Measurements from ENCODE around the gene EXOC3L2.

DNA sequence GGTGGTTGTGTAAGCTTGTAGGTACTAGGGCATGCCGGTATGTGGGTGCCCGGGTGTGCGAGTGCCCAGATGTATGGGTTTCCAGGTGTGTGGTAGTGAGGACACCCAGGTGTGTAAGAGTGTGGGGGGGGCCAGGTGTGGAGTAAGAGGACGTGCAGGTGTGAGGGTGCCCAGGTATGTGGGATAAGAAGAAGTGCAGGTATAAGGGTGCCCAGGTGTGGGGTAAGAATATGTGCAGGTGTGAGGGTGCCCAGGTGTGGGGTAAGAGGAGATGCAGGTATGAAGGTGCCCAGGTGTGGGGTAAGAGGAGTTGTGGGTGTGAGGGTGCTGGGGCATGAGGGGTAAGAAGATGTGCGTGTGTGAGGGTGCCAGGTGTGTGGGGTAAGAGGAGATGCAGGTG lies 20.2 kb upstream of the EXOC3L2 start:
- TF ChIP-seq POLR2AphosphoS5 (IDR thresholded peaks at IDR 0.05; ENCODE audit: low read depth, low read length), result no peak
- TF ChIP-seq, protein P1, sequence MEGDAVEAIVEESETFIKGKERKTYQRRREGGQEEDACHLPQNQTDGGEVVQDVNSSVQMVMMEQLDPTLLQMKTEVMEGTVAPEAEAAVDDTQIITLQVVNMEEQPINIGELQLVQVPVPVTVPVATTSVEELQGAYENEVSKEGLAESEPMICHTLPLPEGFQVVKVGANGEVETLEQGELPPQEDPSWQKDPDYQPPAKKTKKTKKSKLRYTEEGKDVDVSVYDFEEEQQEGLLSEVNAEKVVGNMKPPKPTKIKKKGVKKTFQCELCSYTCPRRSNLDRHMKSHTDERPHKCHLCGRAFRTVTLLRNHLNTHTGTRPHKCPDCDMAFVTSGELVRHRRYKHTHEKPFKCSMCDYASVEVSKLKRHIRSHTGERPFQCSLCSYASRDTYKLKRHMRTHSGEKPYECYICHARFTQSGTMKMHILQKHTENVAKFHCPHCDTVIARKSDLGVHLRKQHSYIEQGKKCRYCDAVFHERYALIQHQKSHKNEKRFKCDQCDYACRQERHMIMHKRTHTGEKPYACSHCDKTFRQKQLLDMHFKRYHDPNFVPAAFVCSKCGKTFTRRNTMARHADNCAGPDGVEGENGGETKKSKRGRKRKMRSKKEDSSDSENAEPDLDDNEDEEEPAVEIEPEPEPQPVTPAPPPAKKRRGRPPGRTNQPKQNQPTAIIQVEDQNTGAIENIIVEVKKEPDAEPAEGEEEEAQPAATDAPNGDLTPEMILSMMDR (IDR thresholded peaks at IDR 0.05), result no peak
- TF ChIP-seq, protein P2, sequence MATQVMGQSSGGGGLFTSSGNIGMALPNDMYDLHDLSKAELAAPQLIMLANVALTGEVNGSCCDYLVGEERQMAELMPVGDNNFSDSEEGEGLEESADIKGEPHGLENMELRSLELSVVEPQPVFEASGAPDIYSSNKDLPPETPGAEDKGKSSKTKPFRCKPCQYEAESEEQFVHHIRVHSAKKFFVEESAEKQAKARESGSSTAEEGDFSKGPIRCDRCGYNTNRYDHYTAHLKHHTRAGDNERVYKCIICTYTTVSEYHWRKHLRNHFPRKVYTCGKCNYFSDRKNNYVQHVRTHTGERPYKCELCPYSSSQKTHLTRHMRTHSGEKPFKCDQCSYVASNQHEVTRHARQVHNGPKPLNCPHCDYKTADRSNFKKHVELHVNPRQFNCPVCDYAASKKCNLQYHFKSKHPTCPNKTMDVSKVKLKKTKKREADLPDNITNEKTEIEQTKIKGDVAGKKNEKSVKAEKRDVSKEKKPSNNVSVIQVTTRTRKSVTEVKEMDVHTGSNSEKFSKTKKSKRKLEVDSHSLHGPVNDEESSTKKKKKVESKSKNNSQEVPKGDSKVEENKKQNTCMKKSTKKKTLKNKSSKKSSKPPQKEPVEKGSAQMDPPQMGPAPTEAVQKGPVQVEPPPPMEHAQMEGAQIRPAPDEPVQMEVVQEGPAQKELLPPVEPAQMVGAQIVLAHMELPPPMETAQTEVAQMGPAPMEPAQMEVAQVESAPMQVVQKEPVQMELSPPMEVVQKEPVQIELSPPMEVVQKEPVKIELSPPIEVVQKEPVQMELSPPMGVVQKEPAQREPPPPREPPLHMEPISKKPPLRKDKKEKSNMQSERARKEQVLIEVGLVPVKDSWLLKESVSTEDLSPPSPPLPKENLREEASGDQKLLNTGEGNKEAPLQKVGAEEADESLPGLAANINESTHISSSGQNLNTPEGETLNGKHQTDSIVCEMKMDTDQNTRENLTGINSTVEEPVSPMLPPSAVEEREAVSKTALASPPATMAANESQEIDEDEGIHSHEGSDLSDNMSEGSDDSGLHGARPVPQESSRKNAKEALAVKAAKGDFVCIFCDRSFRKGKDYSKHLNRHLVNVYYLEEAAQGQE (IDR thresholded peaks at IDR 0.05; ENCODE audit: insufficient read depth in 1 of 2, low read depth in 2 of 2, low read length in 1 of 2), result no peak
- TF ChIP-seq TCF7L2 (IDR thresholded peaks at IDR 0.05; ENCODE audit: low read depth, low read length), result no peak
- no peak for TF ChIP-seq SIN3A (IDR thresholded peaks at IDR 0.05; ENCODE audit: borderline replicate concordance, insufficient read depth, low read depth, low read length)

Measured in Panc1 (cell line).